Daoy (cell line): ENCODE measurements around the gene PDGFC. TPM values are rescaled to one million over a fixed set of nuclear protein-coding genes. Genes with fewer than 3 reads are reported as not detected.

Experiments used
- DNase-seq: peaks from one replicate; pipeline ENCODE4 v3.0.0-alpha.2; 2015; ENCODE audit warnings: low read depth
- total RNA-seq: library from RNA; depleted of rRNA; stranded (reverse); fragments of >200 nt; shearing (Covaris generic); gene quantifications from 2 replicates; pipeline ENCODE4 v1.2.3, GENCODE V29; 2014; rRNA removed

Gene PDGFC
- total RNA-seq, 1 experiment from 2014 or later: 34.0 TPM

- no peak for DNase-seq
Observed at GRCh38 chr4:156749426-156750403, 221.9 kb downstream of the PDGFC start.

DNA sequence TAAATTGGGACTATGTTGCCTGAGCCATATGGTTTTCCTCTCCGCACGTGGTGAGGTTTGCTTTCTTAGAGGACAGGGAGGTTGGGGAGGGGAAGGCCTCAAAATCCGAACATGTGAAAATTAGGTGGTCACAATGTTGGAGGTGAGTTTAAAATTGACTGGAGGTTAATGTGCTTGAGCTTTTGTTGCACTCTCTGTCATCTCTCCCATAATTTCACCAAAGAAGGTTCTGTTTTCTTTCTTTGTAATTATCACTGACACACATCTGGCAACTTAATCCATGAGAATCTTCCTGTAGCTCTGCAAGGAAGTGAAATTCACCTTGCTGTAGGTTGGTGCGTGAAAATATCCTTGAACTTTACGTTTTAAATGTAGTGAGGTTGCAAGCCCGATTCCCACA lies 225.5 kb downstream of the PDGFC start:
- no peak for DNase-seq

DNA sequence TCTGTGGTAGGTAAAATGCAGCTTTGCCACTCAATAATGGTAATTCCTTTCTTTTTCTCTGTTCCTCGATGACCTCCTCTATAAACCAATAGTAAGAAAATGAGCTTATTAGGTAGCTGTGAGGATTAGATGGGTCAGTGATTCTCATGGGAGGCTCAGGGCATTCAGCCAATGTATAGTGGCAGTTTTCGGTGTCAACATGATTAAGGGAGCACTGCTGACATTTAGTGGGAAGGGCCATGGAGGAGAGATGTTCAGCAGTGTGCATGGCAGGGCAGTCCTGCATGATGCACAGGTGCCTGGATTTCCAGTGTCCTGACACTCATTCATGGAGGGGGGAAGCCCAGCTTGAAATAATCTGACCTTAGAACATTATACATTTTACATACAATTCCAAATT lies 232.8 kb downstream of the PDGFC start:
- DNase-seq: no peak

- no peak for DNase-seq
Observed at GRCh38 chr4:156734965-156735895, 236.4 kb downstream of the PDGFC start.

DNA sequence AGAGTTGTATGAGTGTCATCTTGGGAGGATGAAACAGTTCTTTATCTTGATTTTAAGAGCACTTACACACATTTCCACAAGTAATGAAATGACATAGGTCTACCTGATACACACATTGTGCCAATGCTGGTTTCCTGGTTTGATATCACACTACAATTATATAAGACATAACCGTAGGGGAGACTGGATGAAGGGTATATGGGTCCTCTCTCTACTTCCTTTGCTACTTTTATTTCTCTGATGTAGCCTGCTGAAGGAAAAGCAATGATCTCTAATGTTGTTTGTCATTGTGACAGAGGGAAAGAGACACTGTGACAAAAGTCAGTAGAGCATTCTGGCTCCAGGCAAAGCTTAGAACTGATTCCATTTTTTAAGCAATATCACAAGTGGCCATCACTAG lies 238.0 kb downstream of the PDGFC start:
- no peak for DNase-seq

DNA sequence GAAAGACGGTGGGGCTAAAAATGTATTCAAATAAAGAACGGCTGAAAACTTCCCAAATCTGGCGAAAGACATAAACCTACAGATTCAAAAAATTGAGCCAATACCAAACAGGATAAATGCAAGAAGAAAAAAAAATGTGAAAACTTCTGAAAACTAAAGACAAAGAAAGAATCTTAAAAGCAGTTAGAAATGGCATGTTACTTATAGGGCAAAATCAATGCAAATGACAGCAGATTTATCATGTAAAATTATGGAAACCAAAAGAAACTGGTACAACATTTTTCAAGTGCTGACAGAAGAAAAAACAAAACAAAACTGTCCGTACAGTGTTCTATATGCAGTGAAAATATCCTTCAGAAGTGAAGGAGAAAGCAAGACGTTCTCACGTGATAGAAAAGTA lies 239.0 kb downstream of the PDGFC start:
- no peak for DNase-seq

GRCh38 chr4:156729416-156729815 lies 242.2 kb downstream of the PDGFC start:
- no peak for DNase-seq

DNA sequence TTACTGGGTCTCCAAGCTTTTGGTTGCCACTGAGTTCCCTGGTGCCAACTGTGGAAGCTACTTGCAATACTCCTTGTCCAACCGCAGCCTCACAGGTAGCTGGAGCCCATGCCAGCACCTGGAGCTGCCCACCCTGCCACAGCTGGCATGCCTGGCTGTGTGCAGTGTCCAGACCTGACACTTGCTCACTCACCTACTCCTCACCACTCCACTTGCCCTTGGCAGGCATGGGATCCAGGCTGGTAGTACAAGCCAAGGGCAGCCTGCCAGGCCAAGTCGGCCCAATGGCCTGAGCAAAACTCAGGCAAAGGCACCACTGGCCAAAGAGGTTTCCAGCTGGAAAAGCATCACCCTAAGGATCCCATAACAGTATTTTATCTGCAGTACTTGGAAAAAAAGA lies 246.3 kb downstream of the PDGFC start:
- DNase-seq: no peak

- DNase-seq: no peak
Observed at GRCh38 chr4:156723951-156724668, 247.5 kb downstream of the PDGFC start.

GRCh38 chr4:156718226-156718625 lies 253.4 kb downstream of the PDGFC start:
- no peak for DNase-seq

DNA sequence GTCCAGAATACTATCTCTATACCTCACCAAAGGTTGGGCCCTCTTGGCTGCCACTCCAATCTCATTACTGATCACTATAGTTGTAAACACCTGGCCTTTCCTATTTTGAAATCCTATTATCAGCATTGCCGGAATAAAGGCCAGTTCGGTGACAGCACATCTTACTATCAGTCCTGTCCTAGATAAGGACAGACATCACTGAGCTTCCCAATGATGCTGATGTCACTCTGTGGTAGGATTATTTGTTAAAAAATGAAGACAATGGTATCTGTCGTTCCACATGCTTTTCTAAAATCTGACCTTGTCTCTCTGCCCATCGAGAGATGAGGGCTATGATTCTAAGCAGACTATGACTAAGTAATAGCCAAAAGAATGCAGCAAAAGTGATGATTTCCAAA lies 260.4 kb downstream of the PDGFC start:
- DNase-seq: no peak

Other genes with a start within 250 kb of the PDGFC start
- gene GLRB, start 104.4 kb upstream of the PDGFC start, total RNA-seq: 2.9 and 5.0 TPM in 2 replicates
- 0.17 TPM in 1 of 2 replicates, not detected in the other for gene GRIA2, start 248.9 kb upstream of the PDGFC start, total RNA-seq